IPS DF 4.7 (cell line): Measurements from ENCODE around the gene FOXP4.

Experiments
- DNase-seq: peaks from one replicate; pipeline ENCODE4 v3.0.0-alpha.2; 2013; ENCODE audit warnings: low spot score; ENCODE audit errors: extremely low read depth

Gene FOXP4

DNA sequence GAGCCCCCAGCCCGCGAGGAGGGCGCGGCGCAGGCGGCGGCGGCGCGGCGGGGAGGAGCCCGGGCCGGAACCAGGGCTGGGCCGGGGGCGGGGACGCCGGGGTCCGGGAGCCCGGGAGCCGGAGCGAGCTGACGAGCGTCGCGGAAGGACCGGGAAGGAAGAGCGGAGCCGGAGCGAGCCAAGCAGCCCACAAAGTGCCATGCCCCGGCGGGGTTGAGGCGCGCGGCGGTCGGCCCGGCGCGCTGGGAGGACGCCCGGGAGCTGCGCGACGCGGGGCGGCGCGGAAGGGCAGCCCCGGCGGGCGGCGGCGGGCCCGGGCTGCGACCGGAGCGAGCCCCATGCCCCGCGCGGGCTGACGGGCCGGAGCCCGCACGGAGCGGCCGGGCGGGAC is 289 bp downstream of the FOXP4 start:
- DNase-seq, result no peak

DNA sequence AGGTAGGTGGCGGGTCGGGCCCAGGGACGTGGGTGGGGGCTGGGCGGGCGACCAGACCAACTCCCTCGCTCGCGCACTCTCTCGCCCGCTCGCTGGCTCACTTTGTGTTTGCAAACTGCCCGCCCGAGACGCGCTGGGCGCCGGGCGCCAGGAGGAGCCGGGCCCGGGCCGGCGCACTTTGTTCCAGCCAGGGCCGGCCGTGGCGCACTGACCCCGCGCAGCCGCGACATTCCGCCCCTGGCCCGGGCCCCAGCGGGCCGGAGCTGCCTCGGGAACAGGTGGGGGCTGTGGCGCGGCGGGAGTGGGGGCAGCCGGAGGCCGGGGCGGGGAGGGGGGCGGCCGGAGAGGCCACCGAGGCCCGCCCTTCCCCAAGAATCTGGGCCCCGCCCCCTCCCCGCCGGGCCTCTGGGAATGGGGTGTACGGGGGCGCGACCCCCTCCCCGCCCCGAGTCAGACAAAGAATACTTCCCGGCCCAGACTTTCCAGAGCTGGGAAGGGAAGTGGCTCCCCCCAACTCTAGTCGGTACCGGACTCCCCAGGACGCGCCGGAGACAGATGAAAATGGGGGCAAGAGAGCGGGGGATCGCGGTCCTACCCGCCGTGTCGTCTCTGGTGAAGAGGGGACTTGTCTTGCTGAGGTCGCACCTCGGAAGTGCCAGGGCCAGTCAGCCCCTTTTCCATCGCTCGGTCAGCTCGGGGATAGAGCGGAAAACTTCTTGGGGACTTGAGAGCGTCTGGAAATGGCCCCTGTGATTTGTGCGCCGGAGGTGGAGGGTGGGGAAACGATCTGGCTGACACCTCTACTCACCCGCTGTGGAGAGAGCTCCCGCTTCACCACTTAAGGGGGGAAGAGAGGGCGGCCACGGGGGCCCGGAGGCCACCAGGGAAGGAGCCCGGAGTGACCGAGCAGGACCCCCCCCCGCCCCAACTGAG is 951 bp downstream of the FOXP4 start:
- no peak for DNase-seq

DNA sequence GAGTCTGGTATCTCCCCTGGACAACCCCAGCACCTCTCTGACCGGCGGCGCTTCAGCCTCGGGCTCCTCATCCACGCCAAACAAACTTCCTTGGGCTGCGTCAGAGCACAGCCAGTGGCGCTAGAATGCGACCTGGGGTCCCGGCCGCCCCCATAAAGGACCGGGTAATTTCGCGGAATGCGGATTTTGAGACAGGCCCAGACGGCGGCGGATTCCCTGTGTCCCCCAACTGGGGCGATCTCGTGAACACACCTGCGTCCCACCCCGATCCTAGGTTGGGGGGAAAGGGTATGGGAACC is 1.6 kb downstream of the FOXP4 start:
- no peak for DNase-seq

DNA sequence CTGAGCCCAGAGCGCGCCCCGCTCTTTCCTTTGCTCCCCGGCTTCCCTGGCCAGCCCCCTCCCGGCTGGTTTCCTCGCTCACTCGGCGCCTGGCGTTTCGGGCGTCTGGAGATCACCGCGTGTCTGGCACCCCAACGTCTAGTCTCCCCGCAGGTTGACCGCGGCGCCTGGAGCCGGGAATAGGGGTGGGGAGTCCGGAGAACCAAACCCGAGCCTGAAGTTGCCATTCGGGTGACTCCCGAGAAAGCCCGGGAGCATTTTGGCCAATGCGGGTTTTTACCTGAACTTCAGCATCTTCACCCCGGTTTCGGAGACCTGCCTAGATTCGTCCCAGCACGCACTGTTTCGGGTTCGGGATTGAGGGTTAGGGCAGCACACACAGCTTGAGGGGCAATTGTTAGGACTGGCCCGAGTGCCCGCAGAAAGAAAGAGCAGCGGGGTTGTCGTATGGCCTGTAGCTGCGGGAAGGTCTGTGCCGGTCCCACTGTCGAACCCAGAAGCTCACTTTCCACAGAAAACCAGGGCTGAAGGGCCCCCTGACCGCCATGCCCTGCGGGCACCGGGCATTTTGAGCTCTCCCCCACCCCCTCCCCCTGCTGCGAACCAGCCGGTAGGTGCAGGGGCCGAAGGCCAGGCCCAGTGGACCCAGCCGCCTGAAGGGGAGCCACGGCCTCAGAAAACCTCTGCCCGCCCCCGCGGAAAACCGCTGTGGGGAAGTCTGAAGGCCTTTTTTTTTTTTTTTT is 2.1 kb downstream of the FOXP4 start:
- no peak for DNase-seq

DNA sequence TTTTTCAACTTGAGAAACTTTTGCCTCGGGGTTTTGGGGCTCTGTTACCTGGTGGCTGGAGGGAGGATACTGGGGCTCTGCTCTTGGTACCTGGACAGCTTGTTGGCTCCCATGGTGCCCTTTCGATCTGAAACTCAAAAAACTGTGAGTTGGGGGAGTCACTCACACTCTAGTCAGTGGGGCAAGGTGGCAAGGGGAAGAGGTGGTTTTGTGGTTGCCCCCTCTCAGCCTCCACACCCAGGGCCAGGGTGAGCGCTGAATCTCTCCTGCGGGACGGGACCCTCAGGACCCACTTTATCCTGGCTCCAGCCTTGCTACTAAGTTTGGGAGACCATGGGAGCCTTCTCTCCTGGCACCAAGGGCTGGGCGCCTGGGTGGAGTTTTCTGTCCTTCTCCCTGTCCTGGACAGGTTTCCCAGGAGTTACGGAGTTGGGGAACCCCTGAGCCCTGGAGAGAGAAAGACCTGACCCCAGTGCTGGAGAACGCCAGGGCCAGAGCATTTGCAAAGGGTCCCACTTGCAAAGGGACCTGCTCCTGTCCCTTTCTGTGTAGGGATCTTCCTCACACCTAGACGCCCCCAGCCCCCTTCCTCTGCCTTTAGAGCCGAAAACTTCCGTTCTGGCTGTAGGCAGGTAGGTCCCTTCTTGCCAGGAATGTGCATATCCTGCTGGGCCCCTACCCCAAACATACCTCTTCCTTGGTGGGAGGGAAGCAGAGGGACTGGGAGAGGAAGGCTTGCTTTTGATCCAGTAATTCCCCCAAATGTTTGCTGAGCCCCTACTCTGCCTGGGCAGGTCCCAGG is 2.9 kb downstream of the FOXP4 start:
- DNase-seq, result no peak

DNA sequence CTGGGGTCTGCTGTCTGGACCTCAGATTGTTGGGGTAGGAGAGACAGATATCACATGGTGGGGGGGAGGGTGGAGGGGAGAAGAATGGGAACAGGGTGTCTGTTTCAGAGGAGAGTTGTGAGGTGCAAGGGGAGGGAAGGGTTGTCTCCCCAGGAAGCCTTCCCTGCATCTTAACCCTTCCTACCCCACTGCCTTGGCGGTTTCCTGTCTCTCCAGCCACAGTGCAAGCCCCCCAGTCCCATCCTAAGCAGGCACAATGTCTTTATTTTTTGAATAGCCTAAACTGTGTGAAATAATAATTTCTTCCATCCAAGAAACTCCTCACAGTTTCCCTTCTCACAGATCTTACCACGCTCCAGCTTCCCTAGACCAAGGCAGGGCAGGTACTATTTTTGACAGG is 3.5 kb downstream of the FOXP4 start:
- DNase-seq, result no peak

DNA sequence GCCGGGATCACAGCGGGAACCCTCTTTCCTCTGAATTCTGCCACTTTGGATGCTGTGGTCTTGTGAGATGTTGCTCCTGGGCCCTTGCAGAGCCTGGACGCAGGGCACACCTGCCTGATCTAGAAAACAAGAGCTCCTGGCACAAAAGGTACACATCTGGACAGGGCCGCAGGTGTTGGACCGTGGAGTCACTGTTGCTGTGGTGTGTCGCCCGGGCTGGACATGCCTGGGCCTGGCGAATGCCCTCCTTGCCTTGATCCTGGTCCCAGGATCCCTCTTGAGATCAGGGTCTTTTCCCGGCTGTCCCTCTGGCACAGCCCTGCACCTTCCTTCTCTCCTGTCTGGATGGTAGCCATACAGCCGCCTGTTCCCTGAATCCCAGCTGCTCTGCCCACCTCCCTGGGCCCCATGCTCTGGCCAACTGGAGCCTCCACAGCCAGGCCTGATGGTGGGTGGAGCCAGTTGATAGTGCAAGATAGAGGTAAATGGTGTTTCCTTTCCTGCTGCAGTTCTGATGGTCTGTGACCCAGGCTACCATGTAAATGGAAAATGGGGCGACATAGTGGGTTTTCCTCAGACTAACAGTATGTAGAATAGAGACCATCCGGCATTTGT is 5.0 kb downstream of the FOXP4 start:
- no peak for DNase-seq

DNA sequence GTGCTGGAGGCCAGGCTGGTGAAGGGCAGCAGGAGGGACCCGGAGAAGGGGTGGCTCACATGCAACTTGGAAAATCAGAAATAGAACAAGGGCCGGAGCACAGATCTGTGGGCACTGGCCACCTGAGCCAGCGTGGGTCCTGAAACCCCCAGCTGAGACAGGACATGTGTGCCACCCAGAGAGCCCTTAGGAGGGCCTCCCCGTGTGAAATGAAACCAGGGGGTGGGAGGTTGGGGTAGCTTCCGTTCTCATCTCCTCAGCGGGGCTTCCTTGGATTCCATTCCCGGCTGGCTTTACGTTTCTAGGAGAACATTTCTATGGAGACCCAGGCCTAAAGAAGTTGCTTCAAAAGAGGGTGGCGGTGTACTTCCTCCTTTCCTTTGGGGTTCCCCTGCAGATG is 5.7 kb downstream of the FOXP4 start:
- no peak for DNase-seq

DNA sequence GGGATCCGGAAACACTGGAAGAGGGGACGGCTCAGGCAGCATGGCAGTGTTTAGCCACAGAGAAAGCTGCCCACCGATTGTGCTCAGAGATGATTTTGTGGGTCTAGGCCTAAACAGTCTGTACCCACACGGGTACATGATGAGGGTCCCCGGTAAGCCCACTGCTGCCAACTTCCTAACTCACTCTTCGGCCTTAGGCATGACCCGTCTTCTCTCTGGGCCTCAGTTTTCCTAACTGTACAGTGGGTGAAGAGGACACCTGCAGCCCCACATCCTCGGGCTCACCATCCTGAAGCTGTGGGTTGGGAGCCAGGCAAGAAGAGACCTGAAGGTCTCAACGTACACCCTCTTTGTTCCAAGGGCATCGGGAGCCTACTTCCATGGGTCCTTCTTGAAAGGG is 6.5 kb downstream of the FOXP4 start:
- no peak for DNase-seq

DNA sequence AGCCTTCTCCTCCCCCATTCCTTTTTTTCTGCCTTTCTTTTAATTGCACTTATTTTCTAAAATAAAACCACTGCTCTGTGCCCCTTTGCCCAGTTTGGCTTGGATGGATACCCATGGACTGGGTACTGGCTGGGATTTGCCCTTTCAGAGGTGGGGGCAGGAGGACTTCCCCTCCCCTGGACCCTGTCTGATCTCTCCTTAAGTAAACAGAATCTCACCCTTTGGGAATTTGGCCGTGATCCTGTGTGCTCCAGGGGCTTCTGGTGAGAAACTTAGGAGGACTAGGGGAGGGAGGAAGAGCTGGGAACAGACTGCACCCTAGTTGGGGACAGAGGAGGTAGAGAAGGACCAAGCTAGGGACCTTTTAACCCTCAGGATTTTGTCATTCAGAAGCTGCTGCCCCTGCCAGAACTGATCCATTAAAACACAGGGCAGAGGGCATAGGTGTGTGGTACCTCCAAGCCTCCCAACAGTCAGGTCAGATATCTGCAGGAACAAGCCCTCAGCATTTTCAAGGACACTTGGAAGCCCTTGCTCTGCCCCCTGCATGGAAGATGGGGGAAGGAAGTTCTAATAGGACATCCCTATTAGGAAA is 7.3 kb downstream of the FOXP4 start:
- DNase-seq, result no peak

DNA sequence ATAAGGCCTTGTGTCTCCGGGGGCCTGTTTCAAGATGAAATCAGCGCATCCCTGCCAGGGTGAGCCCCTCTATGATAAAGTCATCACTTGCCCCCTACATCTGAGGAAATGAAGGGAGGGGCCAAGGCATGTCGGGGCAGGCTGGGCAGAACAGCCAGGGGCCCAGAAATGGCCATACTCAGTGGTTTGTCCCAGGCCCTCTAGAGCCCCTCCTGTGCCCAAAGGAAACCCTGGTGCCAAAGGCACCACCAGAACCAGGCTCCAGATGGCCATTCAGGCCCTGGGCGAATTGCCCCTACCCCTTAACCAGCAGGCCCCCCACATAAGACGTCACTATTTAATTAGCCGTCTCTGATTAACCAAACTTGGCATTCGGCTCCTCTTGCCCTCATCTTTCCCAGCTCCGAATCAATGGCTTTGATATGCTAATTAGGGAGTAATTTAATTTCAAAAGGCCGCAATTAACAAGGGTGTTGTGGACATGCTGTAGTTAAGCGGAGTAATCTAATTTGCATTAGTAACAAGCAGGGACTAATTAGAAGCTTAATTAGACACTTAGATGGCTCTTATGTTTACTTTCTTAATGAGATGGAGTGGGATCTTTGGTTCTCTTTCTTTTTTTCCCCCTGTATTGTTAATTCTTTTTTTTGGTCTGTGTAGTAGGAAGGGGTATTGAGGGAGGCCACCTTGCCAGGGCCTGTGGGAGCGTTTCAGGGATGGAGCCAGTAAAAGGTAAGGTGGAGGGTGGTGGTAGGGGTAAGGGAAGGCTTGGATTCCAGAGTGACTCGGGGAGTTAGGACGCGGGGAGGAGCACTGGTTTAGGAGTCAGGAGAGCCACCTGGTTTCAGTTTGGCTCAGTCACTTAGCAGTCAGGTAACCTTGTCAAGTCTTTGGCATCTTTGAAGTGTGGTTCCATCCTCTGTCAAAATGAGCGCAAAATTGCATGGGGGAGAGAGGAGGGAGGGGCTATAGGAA is 9.4 kb downstream of the FOXP4 start:
- DNase-seq, result no peak

DNA sequence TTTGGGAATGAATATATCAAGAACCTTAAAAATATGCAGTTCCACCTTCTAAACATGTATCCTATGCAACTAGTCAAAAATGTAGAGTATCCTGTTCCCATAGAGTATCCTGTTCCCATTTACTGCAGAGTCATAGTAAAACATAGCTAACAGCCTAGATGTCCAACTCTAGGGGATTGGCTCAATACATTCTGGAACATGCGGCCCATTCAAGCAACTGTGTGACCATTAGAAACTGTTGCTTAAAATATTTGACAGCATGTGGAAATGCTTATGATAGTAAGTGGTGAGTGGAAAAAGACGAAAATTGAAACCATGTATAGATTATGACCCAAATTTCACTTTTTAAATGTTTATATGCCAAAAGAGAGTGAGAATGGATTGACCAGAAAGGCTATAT is 11.2 kb downstream of the FOXP4 start:
- DNase-seq, result no peak

DNA sequence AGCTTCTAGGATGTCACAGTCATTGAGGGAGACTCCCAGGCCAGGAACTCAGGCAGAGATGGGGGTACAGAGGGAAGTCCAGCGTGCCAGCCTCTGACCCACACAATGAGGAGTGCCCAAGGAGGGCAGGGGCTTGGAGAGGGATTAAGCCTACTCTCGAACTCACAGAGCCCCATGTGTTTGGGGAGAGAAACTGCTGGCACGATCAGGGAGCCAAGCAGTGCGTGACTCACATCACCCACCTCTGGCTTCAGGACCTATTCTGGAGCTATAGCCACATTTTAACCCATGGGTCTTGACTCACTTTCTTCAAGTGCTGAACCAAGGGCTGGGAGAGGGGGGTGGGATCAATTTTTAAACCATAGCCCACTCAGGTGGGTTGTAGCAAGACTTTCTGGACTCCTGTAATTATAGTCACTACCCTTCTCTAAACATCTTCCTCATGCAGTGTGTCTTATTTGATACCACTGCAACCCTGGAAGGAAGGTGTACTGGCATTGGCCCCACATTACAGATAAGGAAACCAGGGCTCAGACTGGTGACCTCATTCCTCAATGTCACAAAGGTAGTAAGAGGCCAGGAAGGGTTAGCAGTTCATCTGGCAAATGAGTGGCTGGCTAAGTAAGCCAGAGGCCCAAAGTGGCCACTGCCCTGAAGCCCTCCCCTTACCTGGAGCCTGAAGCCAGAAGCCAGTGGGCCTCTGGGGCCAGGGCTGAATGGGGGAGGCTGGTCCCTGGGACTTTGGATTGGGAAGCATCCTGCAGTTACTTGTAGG is 12.0 kb downstream of the FOXP4 start:
- DNase-seq, result no peak

DNA sequence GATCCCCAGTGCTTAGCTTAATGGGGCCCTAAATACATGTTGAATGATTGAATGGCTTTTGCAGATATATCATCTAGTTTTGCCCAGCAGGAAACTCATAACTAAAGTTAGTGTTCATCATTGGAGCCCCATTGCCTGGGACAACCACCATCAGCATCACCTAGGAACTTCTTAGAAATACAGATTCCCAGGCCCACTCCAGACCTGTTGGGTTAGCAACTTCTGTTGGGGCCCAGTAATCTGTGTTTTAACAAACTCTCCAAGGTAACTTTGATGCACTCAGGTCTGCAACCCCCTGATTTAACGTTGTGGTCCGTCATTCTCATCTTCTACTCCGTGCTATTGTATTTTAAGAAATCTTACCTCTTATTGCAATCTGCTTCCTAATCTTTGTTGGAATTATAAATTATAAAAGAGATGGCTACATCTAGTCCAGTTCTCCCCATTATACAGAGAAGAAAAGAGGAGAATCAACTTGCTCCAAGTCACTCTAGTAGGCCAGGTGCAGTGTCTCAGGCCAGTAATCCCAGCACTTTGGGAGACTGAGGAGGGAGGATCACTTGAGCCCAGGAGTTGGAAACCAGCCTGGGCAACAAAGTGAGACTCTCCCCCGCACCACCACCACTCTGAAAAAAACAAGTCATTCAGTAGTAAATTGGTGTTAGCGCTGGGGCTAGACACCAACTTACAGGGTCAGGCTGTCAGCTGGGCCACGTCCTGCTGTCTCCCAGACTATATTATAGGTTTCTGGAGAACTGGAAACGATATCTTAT is 13.7 kb downstream of the FOXP4 start:
- DNase-seq, result no peak

DNA sequence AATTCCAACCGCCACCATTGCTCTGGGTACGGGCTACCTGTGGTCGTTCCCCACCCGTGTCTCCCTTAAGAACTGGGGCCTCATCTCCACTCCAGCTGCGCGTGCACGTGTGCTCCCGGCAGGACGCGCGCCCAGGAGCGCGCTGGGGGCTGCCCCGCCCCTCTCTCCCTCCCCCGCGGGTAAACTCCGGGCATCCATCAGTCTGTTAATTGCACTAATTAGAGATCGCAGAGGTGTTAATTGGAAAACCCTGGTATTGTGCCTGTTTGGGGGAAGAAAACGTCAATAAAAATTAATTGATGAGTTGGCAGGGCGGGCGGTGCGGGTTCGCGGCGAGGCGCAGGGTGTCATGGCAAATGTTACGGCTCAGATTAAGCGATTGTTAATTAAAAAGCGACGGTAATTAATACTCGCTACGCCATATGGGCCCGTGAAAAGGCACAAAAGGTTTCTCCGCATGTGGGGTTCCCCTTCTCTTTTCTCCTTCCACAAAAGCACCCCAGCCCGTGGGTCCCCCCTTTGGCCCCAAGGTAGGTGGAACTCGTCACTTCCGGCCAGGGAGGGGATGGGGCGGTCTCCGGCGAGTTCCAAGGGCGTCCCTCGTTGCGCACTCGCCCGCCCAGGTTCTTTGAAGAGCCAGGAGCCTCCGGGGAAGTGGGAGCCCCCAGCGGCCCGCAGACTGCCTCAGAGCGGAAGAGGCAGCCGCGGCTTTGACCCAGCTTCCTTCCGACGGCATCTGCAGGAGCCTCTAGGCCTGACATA is 14.4 kb downstream of the FOXP4 start:
- no peak for DNase-seq

DNA sequence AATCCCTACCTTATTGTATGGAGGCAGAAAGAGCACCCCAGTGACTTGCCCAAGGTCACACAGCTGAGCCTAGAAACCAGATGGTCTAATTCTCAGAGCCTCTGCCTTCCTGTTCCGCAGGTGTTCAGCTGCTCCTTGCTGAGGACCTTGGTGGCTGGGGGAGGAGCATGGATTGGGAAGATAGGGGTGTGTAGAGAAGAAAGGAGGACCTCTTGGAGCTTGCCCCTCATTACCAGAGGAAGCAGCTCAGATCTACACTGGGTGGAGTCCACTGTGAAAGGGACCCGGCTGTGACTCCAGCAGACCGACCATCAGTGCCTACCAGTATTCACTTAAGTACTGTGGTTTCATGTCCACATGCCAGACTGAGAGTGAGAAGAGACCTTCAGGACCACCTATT is 15.2 kb downstream of the FOXP4 start:
- DNase-seq, result no peak

DNA sequence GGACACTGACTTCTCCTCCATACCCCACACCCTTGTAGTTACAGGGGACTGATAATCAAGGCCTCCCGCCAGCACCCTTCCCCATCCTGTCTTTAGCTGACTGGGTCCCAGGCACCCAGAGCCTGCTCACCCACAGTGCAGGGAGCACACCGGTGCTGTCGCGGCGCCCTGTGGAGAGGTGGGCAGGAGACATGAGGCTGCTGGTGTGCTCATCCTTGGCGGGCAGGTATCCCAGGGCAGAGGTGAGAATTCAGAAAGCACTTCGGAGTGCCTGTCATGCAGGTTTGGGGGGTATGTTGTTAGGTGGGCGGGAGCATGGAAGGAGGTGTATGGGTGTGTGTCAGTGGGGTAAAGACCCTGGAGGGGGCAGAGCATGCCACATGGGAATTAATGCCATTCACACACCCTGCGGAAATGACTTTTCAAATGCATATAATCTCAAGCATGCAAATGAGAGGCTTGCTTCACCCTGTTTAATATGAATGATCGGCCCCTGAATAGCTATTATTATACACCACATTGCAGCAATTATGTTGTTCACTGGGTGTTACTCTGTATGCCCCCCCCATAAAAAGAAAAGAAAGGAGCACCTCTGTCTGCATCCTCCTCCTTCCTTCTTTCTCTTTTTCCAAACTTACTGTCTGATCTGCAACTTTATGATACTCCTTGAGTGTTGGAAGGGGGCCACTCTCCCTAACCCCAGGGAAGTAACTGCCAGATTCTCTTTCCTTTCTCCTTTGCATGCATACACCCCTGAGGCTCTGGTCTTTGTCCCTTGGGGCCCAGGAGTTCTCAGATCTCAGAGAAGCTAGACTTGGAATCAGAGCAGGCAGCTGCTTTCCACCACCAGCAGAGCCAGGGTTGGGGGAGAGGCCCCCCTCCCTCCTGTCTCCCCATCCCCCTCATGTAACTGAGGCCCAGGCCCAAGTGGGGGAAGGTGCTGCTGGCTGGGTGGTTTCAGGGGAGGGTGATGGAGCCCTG is 16.0 kb downstream of the FOXP4 start:
- no peak for DNase-seq
